Muscle layer of duodenum (tissue), 2 donors: ENCODE results near the gene GSK3A.
A peak's percentile ranks its signal among the peaks of the same experiment; 100 is the strongest.
"Not testable (repeated sequence)": the region's sequence is repeated elsewhere in the genome, so short reads cannot be mapped to it uniquely, and the experiment has no call there.

Experiments used
- H3K27ac ChIP-seq: one replicate; pipeline ENCODE4 v1.7.0; 2013; ENCODE audit warnings: mild to moderate bottlenecking, low read length
- H3K27me3 ChIP-seq: one replicate; pipeline ENCODE4 v1.7.0; 2013; ENCODE audit warnings: low read depth, mild to moderate bottlenecking, control low read depth, low read length
- H3K36me3 ChIP-seq, 2 donors: one replicate each; pipeline ENCODE4 v1.7.0; 2013; ENCODE audit warnings: low read length in 2 of 2, control low read depth in 1 of 2, mild to moderate bottlenecking in 1 of 2; ENCODE audit not compliant: insufficient read depth in 2 of 2, control insufficient read depth in 1 of 2
- H3K4me1 ChIP-seq, 2 donors: one replicate each; pipeline ENCODE4 v1.7.0; 2013; ENCODE audit warnings: low read length in 2 of 2, mild to moderate bottlenecking in 2 of 2, control low read depth in 1 of 2, moderate library complexity in 1 of 2; ENCODE audit not compliant: insufficient read depth in 2 of 2, control insufficient read depth in 1 of 2
- H3K4me3 ChIP-seq, 2 donors: one replicate each; pipeline ENCODE4 v1.7.0; 2013; ENCODE audit warnings: low read length in 2 of 2, low read depth in 1 of 2, mild to moderate bottlenecking in 1 of 2
- H3K9me3 ChIP-seq, 2 donors: one replicate each; pipeline ENCODE4 v1.7.0; 2013; ENCODE audit warnings: low read length in 2 of 2, control low read depth in 1 of 2, mild to moderate bottlenecking in 1 of 2; ENCODE audit not compliant: control insufficient read depth in 1 of 2
- donor health status: healthy.

The GSK3A gene

GRCh38 chr19:42272989-42273406 lies 30.6 kb upstream of the GSK3A start:
- H3K36me3 ChIP-seq, result peaks cover 6 to 46% of the 10 kb centered on the region in 2 donors
- H3K27me3 ChIP-seq, result no peaks in the 10 kb centered on the region
- no peak overlapping the region for H3K27ac ChIP-seq
- H3K4me3 ChIP-seq, result no peak overlapping the region
- no peaks in the 10 kb centered on the region for H3K9me3 ChIP-seq
- peaks cover 19 to 53% of the 10 kb centered on the region in 2 donors for H3K4me1 ChIP-seq

GRCh38 chr19:42272535-42272897 lies 30.1 kb upstream of the GSK3A start:
- Histone ChIP-seq H3K27me3 (no peaks in the 10 kb centered on the region), H3K27ac (no peak overlapping the region), H3K9me3 (no peaks in the 10 kb centered on the region), H3K36me3 (peaks cover 6 to 46% of the 10 kb centered on the region in 2 donors), H3K4me1 (peaks cover 14 to 51% of the 10 kb centered on the region in 2 donors), H3K4me3 (no peak overlapping the region)

GRCh38 chr19:42271861-42272534 lies 29.6 kb upstream of the GSK3A start:
- Histone ChIP-seq H3K27me3 (no peaks in the 10 kb centered on the region), H3K36me3 (peaks cover 6 to 46% of the 10 kb centered on the region in 2 donors), H3K9me3 (no peaks in the 10 kb centered on the region), H3K4me1 (peaks cover 10 to 51% of the 10 kb centered on the region in 2 donors), H3K4me3 (no peak overlapping the region), H3K27ac (no peak overlapping the region)

- Histone ChIP-seq H3K27ac (peak overlapping the region; percentile 98), H3K4me3 (peak overlapping the region; percentile 73 to 81), H3K4me1 (peaks cover 10 to 42% of the 10 kb centered on the region in 2 donors), H3K27me3 (no peaks in the 10 kb centered on the region), H3K36me3 (peaks cover 6 to 46% of the 10 kb centered on the region in 2 donors), H3K9me3 (no peaks in the 10 kb centered on the region)
Measured at GRCh38 chr19:42271045-42271419, 28.6 kb upstream of the GSK3A start.

- H3K4me1 ChIP-seq, result peaks cover 10 to 38% of the 10 kb centered on the region in 2 donors
- no peaks in the 10 kb centered on the region for H3K27me3 ChIP-seq
- H3K27ac ChIP-seq, result peak overlapping the region; percentile 98
- H3K9me3 ChIP-seq, result no peaks in the 10 kb centered on the region
- peaks cover 6 to 46% of the 10 kb centered on the region in 2 donors for H3K36me3 ChIP-seq
- peak overlapping the region; percentile 73 to 81 for H3K4me3 ChIP-seq
Measured at GRCh38 chr19:42270346-42271044, 28.1 kb upstream of the GSK3A start.

GRCh38 chr19:42269478-42270345 lies 27.3 kb upstream of the GSK3A start:
- Histone ChIP-seq H3K36me3 (peaks cover 0 to 46% of the 10 kb centered on the region in 2 donors), H3K9me3 (no peaks in the 10 kb centered on the region), H3K4me3 (peak overlapping the region; percentile 73 to 81), H3K4me1 (peaks cover 10 to 35% of the 10 kb centered on the region in 2 donors), H3K27me3 (no peaks in the 10 kb centered on the region), H3K27ac (peak overlapping the region; percentile 98)

GRCh38 chr19:42268704-42269477 lies 26.5 kb upstream of the GSK3A start, which contains the start of gene CIC:
Gene CIC (plus strand): TSS chr19:42269252. CDS start chr19:42271784, 2,532 bp downstream.
- Histone ChIP-seq H3K27me3 (no peaks in the 10 kb centered on the region), H3K9me3 (no peaks in the 10 kb centered on the region), H3K4me3 (peak within 1 kb of the TSS; percentile 73 to 81), H3K27ac (peak within 1 kb of the TSS; percentile 98), H3K36me3 (peaks cover 0 to 38% of the 10 kb centered on the region in 2 donors), H3K4me1 (peaks cover 10 to 29% of the 10 kb centered on the region in 2 donors)

- Histone ChIP-seq H3K27me3 (no peaks in the 10 kb centered on the region), H3K9me3 (no peaks in the 10 kb centered on the region), H3K36me3 (peaks cover 0 to 31% of the 10 kb centered on the region in 2 donors), H3K4me3 (peak overlapping the region; percentile 72 to 75), H3K27ac (peak overlapping the region; percentile 94), H3K4me1 (peaks cover 10 to 29% of the 10 kb centered on the region in 2 donors)
Measured at GRCh38 chr19:42268142-42268703, 25.8 kb upstream of the GSK3A start.

- Histone ChIP-seq H3K36me3 (peaks cover 0 to 26% of the 10 kb centered on the region in 2 donors), H3K9me3 (no peaks in the 10 kb centered on the region), H3K27ac (peak overlapping the region; percentile 94), H3K4me1 (peaks cover 10 to 29% of the 10 kb centered on the region in 2 donors), H3K4me3 (peak overlapping the region; percentile 72 to 75), H3K27me3 (no peaks in the 10 kb centered on the region)
Measured at GRCh38 chr19:42267644-42268141, 25.3 kb upstream of the GSK3A start.

- not testable (repeated sequence) for H3K27ac ChIP-seq, H3K27me3 ChIP-seq, H3K9me3 ChIP-seq
- Histone ChIP-seq H3K4me1 (peaks cover 10 to 27% of the 10 kb centered on the region in 2 donors), H3K4me3 (peak overlapping the region in 1 of 2 donors; percentile 72), H3K36me3 (peaks cover 0 to 20% of the 10 kb centered on the region in 2 donors)
Measured at GRCh38 chr19:42266928-42267603, 24.7 kb upstream of the GSK3A start.
